Prostate gland (tissue), 2 donors: Measurements from ENCODE around the gene RMND5B. TPM values are rescaled to one million over a fixed set of nuclear protein-coding genes. Genes with fewer than 3 reads are reported as not detected.

Experiments
- DNase-seq: peaks from one replicate; pipeline ENCODE4 v3.0.0-alpha.2; 2019; ENCODE audit warnings: low spot score
- H3K27ac ChIP-seq, 2 donors: fragments of 200-600 bp; sonication (generic); 2 replicates each; pipeline ENCODE4 v1.5.1; 2017 to 2019
- H3K27me3 ChIP-seq: fragments of 200-600 bp; sonication (generic); replicated peaks from 2 replicates; pipeline ENCODE4 v1.5.1; 2019; ENCODE audit not compliant: insufficient read depth
- H3K36me3 ChIP-seq, 2 donors: fragments of 200-600 bp; sonication (generic); 1 replicate in 1 of 2; 2 replicates in 1 of 2; pipeline versions ENCODE4 v1.5.1 to v1.8.1; 2017 to 2019
- H3K4me1 ChIP-seq: fragments of 200-600 bp; sonication (generic); replicated peaks from 2 replicates; pipeline ENCODE4 v1.5.1; 2019
- H3K4me3 ChIP-seq, 2 donors: fragments of 200-600 bp; sonication (generic); 2 replicates each; pipeline ENCODE4 v1.5.1; 2017 to 2019
- H3K9me3 ChIP-seq: fragments of 200-600 bp; sonication (generic); 2 replicates; pipeline ENCODE4 v1.5.1; 2017
- POLR2A ChIP-seq: fragments of 450-650 bp; IDR thresholded peaks from one replicate; pipeline ENCODE4 v1.6.1; 2016; ENCODE audit warnings: antibody characterized with exemption, mild to moderate bottlenecking
- POLR2AphosphoS5 ChIP-seq: sonication (generic); formaldehyde crosslinking; IDR thresholded peaks from one replicate; pipeline ENCODE4 v1.6.1; 2017; ENCODE audit warnings: antibody characterized with exemption
- WGBS: methylation state at CpG from one replicate; pipeline ENCODE4 v1.1.5; 2018; 5-methylcytosine and 5-hydroxymethylcytosine counted together
- intact Hi-C: fragments of 100-400 bp; cut with DNase I; formaldehyde crosslinking; loops from one replicate; pipeline ENCODE4 v1.14.2; 2022
- total RNA-seq, 2 donors: library from RNA; depleted of rRNA; stranded (reverse); fragments of >200 nt; gene quantifications; one replicate each; pipeline ENCODE4 v1.1.0, GENCODE V29; 2016
- TF ChIP-seq, protein P1 (sequence below), 4 experiments: fragments of 200-600 bp in 2 of 4; fragments of 450-650 bp in 2 of 4; sonication (generic) in 2 of 4; IDR thresholded peaks; 1 replicate in 3 of 4; 2 replicates in 1 of 4; pipeline ENCODE4 v1.5.1; 2016 to 2019; ENCODE audit warnings: antibody characterized with exemption in 4 of 4, mild to moderate bottlenecking in 2 of 4, moderate library complexity in 2 of 4

The RMND5B gene
- total RNA-seq, 2 donors from 2014 or later, result 33.7 to 39.1 TPM

- H3K27me3 ChIP-seq, result no peaks in the 10 kb centered on the region
- no peak overlapping the region for H3K4me3 ChIP-seq
- DNase-seq, result no peak
- H3K9me3 ChIP-seq, result no peaks in the 10 kb centered on the region
- TF ChIP-seq POLR2A, result no peak
- TF ChIP-seq, protein P1, sequence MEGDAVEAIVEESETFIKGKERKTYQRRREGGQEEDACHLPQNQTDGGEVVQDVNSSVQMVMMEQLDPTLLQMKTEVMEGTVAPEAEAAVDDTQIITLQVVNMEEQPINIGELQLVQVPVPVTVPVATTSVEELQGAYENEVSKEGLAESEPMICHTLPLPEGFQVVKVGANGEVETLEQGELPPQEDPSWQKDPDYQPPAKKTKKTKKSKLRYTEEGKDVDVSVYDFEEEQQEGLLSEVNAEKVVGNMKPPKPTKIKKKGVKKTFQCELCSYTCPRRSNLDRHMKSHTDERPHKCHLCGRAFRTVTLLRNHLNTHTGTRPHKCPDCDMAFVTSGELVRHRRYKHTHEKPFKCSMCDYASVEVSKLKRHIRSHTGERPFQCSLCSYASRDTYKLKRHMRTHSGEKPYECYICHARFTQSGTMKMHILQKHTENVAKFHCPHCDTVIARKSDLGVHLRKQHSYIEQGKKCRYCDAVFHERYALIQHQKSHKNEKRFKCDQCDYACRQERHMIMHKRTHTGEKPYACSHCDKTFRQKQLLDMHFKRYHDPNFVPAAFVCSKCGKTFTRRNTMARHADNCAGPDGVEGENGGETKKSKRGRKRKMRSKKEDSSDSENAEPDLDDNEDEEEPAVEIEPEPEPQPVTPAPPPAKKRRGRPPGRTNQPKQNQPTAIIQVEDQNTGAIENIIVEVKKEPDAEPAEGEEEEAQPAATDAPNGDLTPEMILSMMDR (IDR thresholded peaks at IDR 0.05), result no peak
- no peak for TF ChIP-seq POLR2AphosphoS5
- WGBS, result 38% methylated on average over 38 of the region's 38 CpGs
- H3K4me1 ChIP-seq, result no peaks in the 10 kb centered on the region
- no peak overlapping the region for H3K27ac ChIP-seq
- intact Hi-C loops, result loop anchor here (2.0 kb wide), 1 partner anchor 89 kb away; no protein-coding TSS in a partner anchor
- H3K36me3 ChIP-seq, result no peaks in the 10 kb centered on the region
Measured at GRCh38 chr5:178165581-178165980, 34.8 kb downstream of the RMND5B start.

DNA sequence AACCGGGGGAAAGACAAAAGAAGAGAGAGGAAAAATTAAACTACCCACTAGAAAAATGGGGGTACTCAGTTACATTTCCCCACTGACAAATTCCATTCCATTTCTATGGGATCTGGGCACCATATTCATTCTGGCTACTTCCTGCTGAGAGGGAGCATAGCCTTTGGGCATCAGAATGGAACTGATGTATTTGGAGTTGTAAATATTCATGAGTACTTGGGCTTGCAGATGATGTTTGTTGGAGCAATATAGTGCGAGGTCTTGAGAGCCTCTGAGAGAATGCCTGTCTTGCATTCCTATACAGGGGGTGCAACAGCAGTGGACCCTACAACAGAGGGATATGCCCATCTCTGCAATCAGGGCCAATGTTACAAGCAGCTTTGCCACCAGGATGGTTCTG lies 39.6 kb downstream of the RMND5B start:
- no peak for DNase-seq
- no peak overlapping the region for H3K4me3 ChIP-seq
- 91% methylated on average over 2 of the region's 2 CpGs for WGBS
- H3K27me3 ChIP-seq, result no peaks in the 10 kb centered on the region
- TF ChIP-seq, protein P1 (IDR thresholded peaks at IDR 0.05), result no peak
- TF ChIP-seq POLR2AphosphoS5 (no peak), POLR2A (no peak)
- no peaks in the 10 kb centered on the region for H3K4me1 ChIP-seq
- H3K9me3 ChIP-seq, result no peaks in the 10 kb centered on the region
- intact Hi-C loops, result no loop called here
- no peak overlapping the region for H3K27ac ChIP-seq
- H3K36me3 ChIP-seq, result no peaks in the 10 kb centered on the region

GRCh38 chr5:178174456-178174855 lies 43.6 kb downstream of the RMND5B start:
- intact Hi-C loops, result no loop called here
- Histone ChIP-seq H3K4me3 (no peak overlapping the region), H3K9me3 (no peaks in the 10 kb centered on the region), H3K4me1 (no peaks in the 10 kb centered on the region), H3K27ac (no peak overlapping the region), H3K27me3 (no peaks in the 10 kb centered on the region), H3K36me3 (no peaks in the 10 kb centered on the region)
- TF ChIP-seq POLR2A (no peak), POLR2AphosphoS5 (no peak)
- TF ChIP-seq, protein P1 (IDR thresholded peaks at IDR 0.05), result no peak
- 82% methylated on average over 3 of the region's 3 CpGs for WGBS
- no peak for DNase-seq

DNA sequence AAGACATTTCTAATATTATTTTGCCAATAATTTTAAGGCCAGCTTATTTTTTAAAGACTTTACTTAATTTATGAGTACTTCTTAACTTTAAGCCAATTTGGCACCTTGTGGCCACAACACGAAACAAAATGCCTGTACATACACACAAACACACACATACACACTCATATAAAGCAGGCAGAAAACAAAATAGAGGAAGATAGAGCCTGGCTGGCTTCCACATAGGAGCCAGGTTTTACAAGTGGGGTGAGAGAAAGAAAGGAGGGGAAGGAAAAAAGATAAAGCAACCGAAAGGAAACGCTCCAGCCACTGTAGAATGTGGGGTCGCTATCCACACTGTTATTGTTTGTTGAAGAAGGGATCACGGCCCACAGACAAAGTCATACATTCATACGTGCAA lies 46.0 kb downstream of the RMND5B start:
- Histone ChIP-seq H3K27ac (no peak overlapping the region), H3K4me3 (no peak overlapping the region), H3K36me3 (no peaks in the 10 kb centered on the region), H3K4me1 (no peaks in the 10 kb centered on the region), H3K9me3 (no peaks in the 10 kb centered on the region), H3K27me3 (no peaks in the 10 kb centered on the region)
- intact Hi-C loops, result no loop called here
- DNase-seq, result no peak
- TF ChIP-seq, protein P1 (IDR thresholded peaks at IDR 0.05), result no peak
- no peak for TF ChIP-seq POLR2A
- no peak for TF ChIP-seq POLR2AphosphoS5
- 65% methylated on average over 6 of the region's 6 CpGs for WGBS

DNA sequence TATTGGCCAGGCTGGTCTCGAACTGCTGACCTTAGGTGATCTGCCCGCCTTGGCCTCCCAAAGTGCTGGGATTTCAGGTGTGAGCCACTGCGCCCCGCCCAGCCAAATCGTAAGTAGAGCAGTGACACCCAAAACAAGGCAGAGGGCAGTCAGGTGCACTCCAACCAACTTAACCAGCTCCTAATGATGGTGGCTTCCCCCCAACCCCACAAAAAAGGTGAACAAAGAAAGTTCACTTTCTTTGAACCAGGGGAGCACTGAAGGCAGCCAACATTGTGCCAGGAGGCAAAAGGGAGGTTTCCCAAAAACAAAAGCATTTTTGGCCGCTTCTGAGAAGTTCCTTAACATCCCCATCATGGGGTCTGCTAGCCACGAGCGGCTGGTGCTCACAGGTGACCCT lies 46.8 kb downstream of the RMND5B start:
- intact Hi-C loops, result no loop called here
- H3K4me3 ChIP-seq, result no peak overlapping the region
- H3K36me3 ChIP-seq, result no peaks in the 10 kb centered on the region
- H3K27ac ChIP-seq, result no peak overlapping the region
- DNase-seq, result no peak
- 93% methylated on average over 8 of the region's 8 CpGs for WGBS
- H3K27me3 ChIP-seq, result no peaks in the 10 kb centered on the region
- no peaks in the 10 kb centered on the region for H3K9me3 ChIP-seq
- TF ChIP-seq POLR2A (no peak), POLR2AphosphoS5 (no peak)
- TF ChIP-seq, protein P1 (IDR thresholded peaks at IDR 0.05), result no peak
- no peaks in the 10 kb centered on the region for H3K4me1 ChIP-seq
